ENCODE measurements around the gene E2F4.
A peak's percentile ranks its signal among the peaks of the same experiment; 100 is the strongest.

E2F4 gene

DNA sequence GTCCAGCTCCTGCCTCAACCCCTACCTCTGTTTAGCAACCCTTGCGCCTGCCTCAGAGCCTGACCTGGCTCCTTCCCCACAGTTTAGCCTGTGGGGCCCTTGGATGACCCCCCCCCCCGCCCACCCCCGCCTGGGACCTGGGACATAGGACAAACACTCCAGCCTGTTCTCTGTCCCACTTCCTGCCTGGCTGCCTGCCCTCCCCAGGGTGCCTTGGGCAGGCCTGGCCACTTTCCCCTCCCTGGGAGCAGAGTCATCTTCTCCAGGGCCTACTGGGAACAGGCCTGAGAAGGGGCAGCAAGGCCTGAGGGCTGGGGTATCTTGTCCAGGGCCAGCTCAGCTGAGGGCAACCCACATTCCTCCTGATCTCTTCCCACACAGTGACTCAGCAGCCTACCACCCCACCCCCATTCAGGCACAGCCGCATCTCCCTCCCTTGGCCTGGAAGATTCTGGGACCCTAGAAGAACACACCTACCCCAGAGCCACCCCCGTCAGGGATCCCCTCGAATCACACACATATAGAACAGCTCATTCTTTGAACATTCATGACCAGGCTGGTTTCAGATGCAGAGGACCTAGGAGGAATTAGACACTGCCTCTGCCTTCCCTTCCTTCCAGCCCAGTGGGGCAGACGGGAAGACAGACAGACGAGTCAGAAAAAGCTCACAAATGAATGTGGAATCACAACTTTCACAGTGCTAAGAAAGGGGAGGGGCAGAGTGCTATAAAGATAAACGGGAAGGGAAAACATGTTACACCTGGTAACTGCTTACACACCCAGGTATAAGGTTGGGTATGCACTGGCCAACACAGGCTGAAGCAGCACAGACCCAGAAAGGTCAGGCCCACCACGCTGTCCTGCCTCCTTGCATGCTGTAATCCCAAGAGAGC lies 49.3 kb downstream of the E2F4 start:
- ATAC-seq, result peak; percentile 58
- TF ChIP-seq ZFP3 (CRISPR knock-in tag; IDR thresholded peaks at IDR 0.05), result peak; percentile 69
- no peak for TF ChIP-seq OSR1 (CRISPR knock-in tag; IDR thresholded peaks at IDR 0.05)

- no peak for ATAC-seq
- no peak for TF ChIP-seq ZNF70 (CRISPR knock-in tag; IDR thresholded peaks at IDR 0.05)
- no peak for TF ChIP-seq GLIS3 (CRISPR knock-in tag; IDR thresholded peaks at IDR 0.05)
- TF ChIP-seq CSRNP3 (CRISPR knock-in tag; IDR thresholded peaks at IDR 0.05), result no peak
- TF ChIP-seq ZNF8 (CRISPR knock-in tag; IDR thresholded peaks at IDR 0.05), result no peak
- TF ChIP-seq OSR1 (CRISPR knock-in tag; IDR thresholded peaks at IDR 0.05), result no peak
- TF ChIP-seq TOX (CRISPR knock-in tag; IDR thresholded peaks at IDR 0.05; ENCODE audit: borderline replicate concordance), result no peak
- no peak for TF ChIP-seq CSDC2 (CRISPR knock-in tag; IDR thresholded peaks at IDR 0.05)
- no peak for TF ChIP-seq PPARA (CRISPR knock-in tag; IDR thresholded peaks at IDR 0.05; ENCODE audit: borderline replicate concordance)
- TF ChIP-seq, protein P1, sequence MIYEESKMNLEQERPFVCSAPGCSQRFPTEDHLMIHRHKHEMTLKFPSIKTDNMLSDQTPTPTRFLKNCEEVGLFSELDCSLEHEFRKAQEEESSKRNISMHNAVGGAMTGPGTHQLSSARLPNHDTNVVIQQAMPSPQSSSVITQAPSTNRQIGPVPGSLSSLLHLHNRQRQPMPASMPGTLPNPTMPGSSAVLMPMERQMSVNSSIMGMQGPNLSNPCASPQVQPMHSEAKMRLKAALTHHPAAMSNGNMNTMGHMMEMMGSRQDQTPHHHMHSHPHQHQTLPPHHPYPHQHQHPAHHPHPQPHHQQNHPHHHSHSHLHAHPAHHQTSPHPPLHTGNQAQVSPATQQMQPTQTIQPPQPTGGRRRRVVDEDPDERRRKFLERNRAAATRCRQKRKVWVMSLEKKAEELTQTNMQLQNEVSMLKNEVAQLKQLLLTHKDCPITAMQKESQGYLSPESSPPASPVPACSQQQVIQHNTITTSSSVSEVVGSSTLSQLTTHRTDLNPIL (CRISPR knock-in tag; IDR thresholded peaks at IDR 0.05; ENCODE audit: low read depth), result no peak
- no peak for TF ChIP-seq ZNF565 (CRISPR knock-in tag; conservative IDR thresholded peaks at IDR 0.05; ENCODE audit: low read depth)
- TF ChIP-seq POU6F1 (CRISPR knock-in tag; IDR thresholded peaks at IDR 0.05; ENCODE audit: borderline replicate concordance, low read depth), result no peak
- TF ChIP-seq ARNTL (CRISPR knock-in tag; IDR thresholded peaks at IDR 0.05; ENCODE audit: borderline replicate concordance, low read depth), result no peak
- TF ChIP-seq, protein P2, sequence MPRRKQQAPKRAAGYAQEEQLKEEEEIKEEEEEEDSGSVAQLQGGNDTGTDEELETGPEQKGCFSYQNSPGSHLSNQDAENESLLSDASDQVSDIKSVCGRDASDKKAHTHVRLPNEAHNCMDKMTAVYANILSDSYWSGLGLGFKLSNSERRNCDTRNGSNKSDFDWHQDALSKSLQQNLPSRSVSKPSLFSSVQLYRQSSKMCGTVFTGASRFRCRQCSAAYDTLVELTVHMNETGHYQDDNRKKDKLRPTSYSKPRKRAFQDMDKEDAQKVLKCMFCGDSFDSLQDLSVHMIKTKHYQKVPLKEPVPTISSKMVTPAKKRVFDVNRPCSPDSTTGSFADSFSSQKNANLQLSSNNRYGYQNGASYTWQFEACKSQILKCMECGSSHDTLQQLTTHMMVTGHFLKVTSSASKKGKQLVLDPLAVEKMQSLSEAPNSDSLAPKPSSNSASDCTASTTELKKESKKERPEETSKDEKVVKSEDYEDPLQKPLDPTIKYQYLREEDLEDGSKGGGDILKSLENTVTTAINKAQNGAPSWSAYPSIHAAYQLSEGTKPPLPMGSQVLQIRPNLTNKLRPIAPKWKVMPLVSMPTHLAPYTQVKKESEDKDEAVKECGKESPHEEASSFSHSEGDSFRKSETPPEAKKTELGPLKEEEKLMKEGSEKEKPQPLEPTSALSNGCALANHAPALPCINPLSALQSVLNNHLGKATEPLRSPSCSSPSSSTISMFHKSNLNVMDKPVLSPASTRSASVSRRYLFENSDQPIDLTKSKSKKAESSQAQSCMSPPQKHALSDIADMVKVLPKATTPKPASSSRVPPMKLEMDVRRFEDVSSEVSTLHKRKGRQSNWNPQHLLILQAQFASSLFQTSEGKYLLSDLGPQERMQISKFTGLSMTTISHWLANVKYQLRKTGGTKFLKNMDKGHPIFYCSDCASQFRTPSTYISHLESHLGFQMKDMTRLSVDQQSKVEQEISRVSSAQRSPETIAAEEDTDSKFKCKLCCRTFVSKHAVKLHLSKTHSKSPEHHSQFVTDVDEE (CRISPR knock-in tag; IDR thresholded peaks at IDR 0.05), result no peak
- no peak for TF ChIP-seq ESRRG (CRISPR knock-in tag; IDR thresholded peaks at IDR 0.05)
- no peak for TF ChIP-seq PATZ1 (CRISPR knock-in tag; IDR thresholded peaks at IDR 0.05; ENCODE audit: borderline replicate concordance)
- no peak for TF ChIP-seq ZC3H10 (CRISPR knock-in tag; IDR thresholded peaks at IDR 0.05)
- TF ChIP-seq SNAI2 (CRISPR knock-in tag; IDR thresholded peaks at IDR 0.05), result no peak
- no peak for TF ChIP-seq ZFP30 (CRISPR knock-in tag; IDR thresholded peaks at IDR 0.05)
- TF ChIP-seq ISL1 (CRISPR knock-in tag; IDR thresholded peaks at IDR 0.05), result no peak
Measured at GRCh38 chr16:67242138-67242730, 50.3 kb downstream of the E2F4 start.

- ATAC-seq, result no peak
- no peak for TF ChIP-seq SNAI2 (CRISPR knock-in tag; IDR thresholded peaks at IDR 0.05)
- no peak for TF ChIP-seq CSDC2 (CRISPR knock-in tag; IDR thresholded peaks at IDR 0.05)
- TF ChIP-seq ZFP3 (CRISPR knock-in tag; IDR thresholded peaks at IDR 0.05), result no peak
- TF ChIP-seq POU6F1 (CRISPR knock-in tag; IDR thresholded peaks at IDR 0.05; ENCODE audit: borderline replicate concordance, low read depth), result no peak
- TF ChIP-seq OSR1 (CRISPR knock-in tag; IDR thresholded peaks at IDR 0.05), result no peak
- no peak for TF ChIP-seq ARNTL (CRISPR knock-in tag; IDR thresholded peaks at IDR 0.05; ENCODE audit: borderline replicate concordance, low read depth)
- no peak for TF ChIP-seq ZNF70 (CRISPR knock-in tag; IDR thresholded peaks at IDR 0.05)
- TF ChIP-seq ZNF8 (CRISPR knock-in tag; IDR thresholded peaks at IDR 0.05), result no peak
- no peak for TF ChIP-seq ZC3H10 (CRISPR knock-in tag; IDR thresholded peaks at IDR 0.05)
- no peak for TF ChIP-seq PPARA (CRISPR knock-in tag; IDR thresholded peaks at IDR 0.05; ENCODE audit: borderline replicate concordance)
- no peak for TF ChIP-seq CSRNP3 (CRISPR knock-in tag; IDR thresholded peaks at IDR 0.05)
- TF ChIP-seq RARB (CRISPR knock-in tag; IDR thresholded peaks at IDR 0.05), result no peak
- TF ChIP-seq ISL1 (CRISPR knock-in tag; IDR thresholded peaks at IDR 0.05), result no peak
- TF ChIP-seq TOX (CRISPR knock-in tag; IDR thresholded peaks at IDR 0.05; ENCODE audit: borderline replicate concordance), result no peak
- TF ChIP-seq, protein P1 (CRISPR knock-in tag; IDR thresholded peaks at IDR 0.05; ENCODE audit: low read depth), result no peak
Measured at GRCh38 chr16:67243481-67243880, 51.5 kb downstream of the E2F4 start.

Data from SK-N-SH treated with all-trans-retinoic acid at 6 μM for 48 hours (cell line).